K562 (cell line): Measurements from ENCODE around the gene RSPRY1. TPM values are rescaled to one million over a fixed set of nuclear protein-coding genes. Genes with fewer than 3 reads are reported as not detected.

Experiments used
- ATAC-seq: fragments of 200-7000 bp; cut with Tn5 transposase; 3 replicates; pipeline ENCODE4 v1.9.1; 2020; ENCODE audit warnings: moderate library complexity
- BruUV-seq: library from RNA; stranded (reverse); fragments of 400-500 nt; replicated peaks from 2 replicates; lab custom pipeline; 2021; lab: Mats Ljungman, UMichigan
- CTCF ChIA-PET: fragments of 300-600 bp; formaldehyde crosslinking; extraction: SDS; loops from one replicate; lab custom pipeline; 2021; ENCODE audit warnings: low intra/inter-chr PET ratio; lab: Yijun Ruan, JAX
- POLR2A ChIA-PET: fragments of 300-600, 350-650 bp; sonication (Branson Sonifier 250); formaldehyde crosslinking; extraction: SDS; loops from one replicate; lab custom pipeline; 2021; ENCODE audit warnings: antibody characterized with exemption, inconsistent platforms; lab: Yijun Ruan, JAX
- DNase-seq, 4 experiments: peaks; one replicate each; pipeline versions ENCODE4 v3.0.0 to v3.0.0-alpha.2; 2011 to 2018; ENCODE audit warnings: low spot score in 3 of 4, mixed read lengths in 3 of 4; ENCODE audit errors: extremely low read depth in 1 of 4
- FAIRE-seq: peaks from 2 replicates; lab custom pipeline; 2011; peaks lifted over from hg19 to GRCh38; lab: Jason Lieb, UNC
- H2AFZ ChIP-seq: 2 replicates; pipeline ENCODE4 v1.6.0; 2011; ENCODE audit warnings: low read depth, low read length, control low read depth, inconsistent platforms
- H3K27ac ChIP-seq: fragments of 200-600 bp; 3 replicates; pipeline ENCODE4 v1.8.0; 2011; ENCODE audit warnings: low read depth, mild to moderate bottlenecking, control low read depth, inconsistent platforms, low read length, moderate library complexity, mixed read lengths; ENCODE audit errors: extremely low read depth
- H3K27me3 ChIP-seq, 2 experiments: fragments of 300-600 bp in 1 of 2; 2 replicates in 1 of 2; 3 replicates in 1 of 2; pipeline versions ENCODE4 v1.6.0 to v1.8.0; 2011; ENCODE audit warnings: inconsistent platforms in 2 of 2, low read length in 2 of 2, mild to moderate bottlenecking in 1 of 2, mixed read lengths in 1 of 2, moderate library complexity in 1 of 2; ENCODE audit not compliant: control insufficient read depth in 2 of 2, insufficient read depth in 2 of 2
- H3K36me3 ChIP-seq: fragments of 300-600 bp; 3 replicates; pipeline ENCODE4 v1.8.0; 2011; ENCODE audit warnings: mild to moderate bottlenecking, low read length, inconsistent platforms; ENCODE audit not compliant: control insufficient read depth, insufficient read depth
- H3K4me1 ChIP-seq, 2 experiments: fragments of 200-600 bp in 1 of 2; replicated peaks in 1 of 2; 2 replicates in 1 of 2; 3 replicates in 1 of 2; pipeline versions ENCODE4 v1.5.1 to v1.8.0; 2011; ENCODE audit warnings: inconsistent platforms in 2 of 2, low read length in 2 of 2, mild to moderate bottlenecking in 1 of 2, mixed read lengths in 1 of 2, moderate library complexity in 1 of 2; ENCODE audit not compliant: control insufficient read depth in 2 of 2, insufficient read depth in 2 of 2
- H3K4me2 ChIP-seq: 2 replicates; pipeline ENCODE4 v1.6.1; 2011; ENCODE audit warnings: low read length, control low read depth, inconsistent platforms, mixed read lengths; ENCODE audit not compliant: insufficient read depth
- H3K4me3 ChIP-seq: fragments of 200-600 bp; sonication (generic), shearing (Covaris generic); 2 replicates; pipeline ENCODE4 v1.5.1; 2016; ENCODE audit warnings: control low read depth, inconsistent platforms
- H3K79me2 ChIP-seq: fragments of 200-600 bp; 3 replicates; pipeline ENCODE4 v1.8.0; 2011; ENCODE audit warnings: low read length, inconsistent platforms; ENCODE audit not compliant: control insufficient read depth, insufficient read depth
- H3K9ac ChIP-seq, 2 experiments: 2 replicates each; pipeline versions ENCODE4 v1.6.0 to v1.6.1; 2011; ENCODE audit warnings: low read depth in 2 of 2, low read length in 2 of 2, control low read depth in 1 of 2, inconsistent platforms in 1 of 2, mild to moderate bottlenecking in 1 of 2, mixed read lengths in 1 of 2; ENCODE audit not compliant: insufficient read depth in 1 of 2
- H3K9me1 ChIP-seq: one replicate; pipeline ENCODE4 v1.6.0; 2011; ENCODE audit warnings: inconsistent platforms, mild to moderate bottlenecking, low read length, moderate library complexity; ENCODE audit not compliant: control insufficient read depth, insufficient read depth
- H3K9me3 ChIP-seq: replicated peaks from 2 replicates; pipeline ENCODE4 v1.5.1; 2011; ENCODE audit warnings: low read depth, low read length, inconsistent platforms; ENCODE audit not compliant: control insufficient read depth, insufficient read depth
- H4K20me1 ChIP-seq: replicated peaks from 2 replicates; pipeline ENCODE4 v1.6.1; 2011; ENCODE audit warnings: low read length, inconsistent platforms, mixed read lengths; ENCODE audit not compliant: control insufficient read depth, insufficient read depth
- CHD4 ChIP-seq: fragments of 200-600 bp; sonication (generic); IDR thresholded peaks from 3 replicates; pipeline ENCODE4 v1.6.1; 2012; ENCODE audit warnings: low read depth, mild to moderate bottlenecking, mixed read lengths, low read length, inconsistent platforms; ENCODE audit not compliant: insufficient read depth, insufficient replicate concordance, poor library complexity, severe bottlenecking
- ELF1 ChIP-seq: fragments of 200-800 bp; sonication (Bioruptor generic); IDR thresholded peaks from 2 replicates; pipeline ENCODE4 v1.6.1; 2016; ENCODE audit warnings: missing genetic modification characterization, missing compliant biosample characterization
- ELF4 ChIP-seq: fragments of 450-650 bp; formaldehyde crosslinking; IDR thresholded peaks from 2 replicates; pipeline ENCODE4 v1.4.0; 2022; ENCODE audit warnings: missing genetic modification characterization
- ETV5 ChIP-seq: sonication (generic); formaldehyde crosslinking; IDR thresholded peaks from 2 replicates; pipeline ENCODE4 v1.4.0; 2020; ENCODE audit warnings: low read depth, mild to moderate bottlenecking, missing genetic modification reagents
- HDAC2 ChIP-seq: fragments of 450-650 bp; IDR thresholded peaks from 2 replicates; pipeline ENCODE4 v1.6.1; 2016; ENCODE audit warnings: mild to moderate bottlenecking
- ID3 ChIP-seq, 2 experiments: fragments of 250-450 bp in 1 of 2; fragments of 450-650 bp in 1 of 2; sonication (Bioruptor Pico) in 1 of 2; IDR thresholded peaks; 2 replicates each; pipeline versions ENCODE4 v1.6.1 to v1.8.0; 2016 to 2021; ENCODE audit warnings: mild to moderate bottlenecking in 2 of 2, moderate library complexity in 2 of 2, missing compliant biosample characterization in 1 of 2, missing genetic modification characterization in 1 of 2
- MBD2 ChIP-seq: sonication (generic); IDR thresholded peaks from 2 replicates; pipeline ENCODE4 v1.6.1; 2016; ENCODE audit warnings: low read depth, borderline replicate concordance
- MTF1 ChIP-seq: fragments of 250-450 bp; sonication (Bioruptor Pico); IDR thresholded peaks from 2 replicates; pipeline ENCODE4 v1.9.0; 2021; ENCODE audit warnings: moderate library complexity, mild to moderate bottlenecking, inconsistent platforms, borderline replicate concordance
- NUFIP1 ChIP-seq: fragments of 450-650 bp; IDR thresholded peaks from 2 replicates; pipeline ENCODE4 v1.6.1; 2018; ENCODE audit not compliant: partially characterized antibody
- POLR2B ChIP-seq: fragments of 450-650 bp; IDR thresholded peaks from 2 replicates; pipeline ENCODE4 v1.6.1; 2018; ENCODE audit warnings: low read depth; ENCODE audit not compliant: partially characterized antibody
- PURB ChIP-seq: sonication (generic); formaldehyde crosslinking; IDR thresholded peaks from 2 replicates; pipeline ENCODE4 v1.9.0; 2021; ENCODE audit warnings: low read depth, mild to moderate bottlenecking, missing genetic modification reagents
- SP2 ChIP-seq: IDR thresholded peaks from 2 replicates; pipeline ENCODE4 v1.6.1; 2011; ENCODE audit warnings: mild to moderate bottlenecking, low read depth, low read length, moderate library complexity; ENCODE audit not compliant: poor library complexity, severe bottlenecking; ENCODE audit errors: extremely low read depth
- TGIF2 ChIP-seq: sonication (generic); formaldehyde crosslinking; IDR thresholded peaks from 2 replicates; pipeline ENCODE4 v1.8.1; 2022; ENCODE audit warnings: mild to moderate bottlenecking, missing genetic modification reagents, moderate library complexity
- TSHZ1 ChIP-seq: fragments of 250-450 bp; sonication (Bioruptor Pico); IDR thresholded peaks from 2 replicates; pipeline ENCODE4 v1.4.0; 2020; ENCODE audit warnings: mild to moderate bottlenecking, moderate library complexity
- ZNF586 ChIP-seq: fragments of 450-650 bp; formaldehyde crosslinking; conservative IDR thresholded peaks from 2 replicates; pipeline ENCODE4 v1.4.0; 2020; ENCODE audit warnings: mild to moderate bottlenecking, moderate library complexity
- ZNF699 ChIP-seq: fragments of 250-450 bp; sonication (Bioruptor Pico); IDR thresholded peaks from 2 replicates; pipeline ENCODE4 v1.8.0; 2021; ENCODE audit warnings: mild to moderate bottlenecking, moderate library complexity; ENCODE audit not compliant: insufficient replicate concordance
- WGBS: fragments of 100-300 bp; shearing (Covaris generic); methylation state at CpG from one replicate; pipeline ENCODE4 v1.1.6; 2016; ENCODE audit warnings: low coverage, mixed read lengths; ENCODE audit not compliant: insufficient coverage; ENCODE audit errors: missing lambda C conversion rate; 5-methylcytosine and 5-hydroxymethylcytosine counted together
- in situ Hi-C: fragments of 300-500 bp; cut with MboI; formaldehyde crosslinking; loops from 4 replicates; pipeline ENCODE4 v1.15.0; 2018; ENCODE audit warnings: inconsistent platforms, mixed read lengths
- intact Hi-C: fragments of 100-400 bp; cut with micrococcal nuclease; formaldehyde crosslinking; loops from 2 replicates; pipeline ENCODE4 v1.14.2; 2022
- polyA plus RNA-seq, 8 experiments: library from polyadenylated mRNA; depleted of rRNA in 4 of 8; stranded (reverse) in 5 of 8; unstranded in 3 of 8; fragments of >200 nt; fragmentation: Nextera tagmentation in 2 of 8; fragmentation: Illumina TruSeq in 1 of 8; extraction: Ambion mirVana in 2 of 8; extraction: Trizol in 1 of 8; gene quantifications; 2 replicates each; pipeline versions ENCODE4 v1.2.1 to v1.2.3, GENCODE V29; 2011 to 2014; ENCODE audit warnings: inconsistent platforms in 1 of 8, missing spikeins in 1 of 8
- total RNA-seq, 7 experiments: library from RNA; depleted of rRNA in 6 of 7; stranded (reverse); fragments of >200 nt in 6 of 7; fragmentation: Illumina TruSeq in 2 of 7; extraction: Trizol in 2 of 7; gene quantifications; 2 replicates each; pipeline versions ENCODE4 v1.2.1 to v1.2.3, GENCODE V29; 2011 to 2021; ENCODE audit warnings: low replicate concordance in 1 of 7

RSPRY1 gene
- total and polyA plus RNA-seq, 9 of the 15 experiments (the other 6 are each of a cell fraction or from before 2014, with no cell fraction given) = 10.2 to 27.8 (median 20.8) TPM

GRCh38 chr16:57213462-57213861 lies 27.3 kb downstream of the RSPRY1 start:
- H3K36me3 ChIP-seq = peaks cover 73% of the 10 kb centered on the region
- in situ Hi-C loops = no loop called here
- no peak overlapping the region for H3K27ac ChIP-seq
- no peak for DNase-seq
- CTCF ChIA-PET = no interaction called here
- H3K79me2 ChIP-seq = no peaks in the 10 kb centered on the region
- WGBS = 95% methylated on average over 1 of the region's 1 CpG
- no peak for FAIRE-seq
- no peak for TF ChIP-seq CHD4
- no peak for TF ChIP-seq NUFIP1
- TF ChIP-seq ZNF586 = no peak
- no peak for TF ChIP-seq SP2
- TF ChIP-seq POLR2B = no peak
- no peak for TF ChIP-seq TGIF2 (CRISPR knock-in tag)
- no peak for TF ChIP-seq ZNF699 (CRISPR knock-in tag)
- no peak for TF ChIP-seq TSHZ1 (CRISPR knock-in tag)
- no peak for TF ChIP-seq ID3 (CRISPR knock-in tag; IDR thresholded peaks at IDR 0.05)
- TF ChIP-seq ID3 (tag; IDR thresholded peaks at IDR 0.05) = no peak
- TF ChIP-seq ETV5 (CRISPR knock-in tag) = no peak
- TF ChIP-seq MBD2 = no peak
- no peak for TF ChIP-seq MTF1 (CRISPR knock-in tag)
- TF ChIP-seq PURB (CRISPR knock-in tag) = no peak
- no peak for TF ChIP-seq HDAC2
- no peak for TF ChIP-seq ELF4 (CRISPR knock-in tag)
- no peak for TF ChIP-seq ELF1 (tag)
- TF ChIP-seq, all 486 proteins: peak for 0
- Histone ChIP-seq H3K9me3 (no peaks in the 10 kb centered on the region), H3K27me3 (no peaks in the 10 kb centered on the region), H3K9me1 (no peaks in the 10 kb centered on the region), H4K20me1 (no peaks in the 10 kb centered on the region), H3K4me2 (no peak overlapping the region), H2AFZ (no peak overlapping the region), H3K4me3 (no peak overlapping the region), H3K9ac (no peak overlapping the region), H3K4me1 (no peaks in the 10 kb centered on the region)
- intact Hi-C loops = no loop called here
- POLR2A ChIA-PET = interaction anchor here (0.6 to 1.9 kb wide), 5 partner anchors 13 to 733 kb away, joined by 3 to 5 read pairs (median 3); partner anchors contain the start of gene ARL2BP
- ATAC-seq = no peak
- no TSS peak for BruUV-seq
